Measurements from ENCODE around the gene NR4A3.

- TF ChIP-seq BHLHE40 (IDR thresholded peaks at IDR 0.05; ENCODE audit: borderline replicate concordance) = no peak
- TF ChIP-seq LEF1 (IDR thresholded peaks at IDR 0.05; ENCODE audit: borderline replicate concordance) = no peak
- no peak for TF ChIP-seq FOXA1 (IDR thresholded peaks at IDR 0.05)
- no peak for TF ChIP-seq FOXK2 (IDR thresholded peaks at IDR 0.05)
Measured at GRCh38 chr9:99779277-99779676, 42.4 kb upstream of the NR4A3 start.

Measured in HEK293T (cell line).